ENCODE results near the gene DLGAP1. TPM values are rescaled to one million over a fixed set of nuclear protein-coding genes. Genes with fewer than 3 reads are reported as not detected.
"Not testable (repeated sequence)": the region's sequence is repeated elsewhere in the genome, so short reads cannot be mapped to it uniquely, and the experiment has no call there.

Gene DLGAP1
- total and polyA plus RNA-seq, 10 donors = 0.11 to 6.0 (median 2.1) TPM

DNA sequence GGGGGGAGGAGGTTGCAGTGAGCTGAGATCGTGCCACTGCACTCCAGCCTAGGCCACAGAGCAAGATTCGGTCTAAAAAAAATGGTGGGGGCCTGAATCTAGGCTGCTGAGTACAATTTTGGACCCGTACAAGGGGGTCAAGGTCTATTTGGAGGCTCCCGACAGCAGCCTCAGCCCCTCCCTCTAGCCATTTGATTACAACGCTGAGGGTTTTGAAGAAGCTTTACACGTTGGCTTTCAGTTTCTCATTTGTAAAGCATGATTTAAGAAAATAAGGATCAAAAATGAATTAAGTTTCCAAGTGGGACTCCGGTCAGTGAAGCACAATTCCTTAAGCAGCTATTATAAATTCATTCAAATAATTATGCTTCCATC is 871.2 kb downstream of the DLGAP1 start:
- TF ChIP-seq POLR2A (IDR thresholded peaks at IDR 0.05) = no peak
- no peak for TF ChIP-seq POLR2AphosphoS5 (IDR thresholded peaks at IDR 0.05)
- TF ChIP-seq, protein P1, sequence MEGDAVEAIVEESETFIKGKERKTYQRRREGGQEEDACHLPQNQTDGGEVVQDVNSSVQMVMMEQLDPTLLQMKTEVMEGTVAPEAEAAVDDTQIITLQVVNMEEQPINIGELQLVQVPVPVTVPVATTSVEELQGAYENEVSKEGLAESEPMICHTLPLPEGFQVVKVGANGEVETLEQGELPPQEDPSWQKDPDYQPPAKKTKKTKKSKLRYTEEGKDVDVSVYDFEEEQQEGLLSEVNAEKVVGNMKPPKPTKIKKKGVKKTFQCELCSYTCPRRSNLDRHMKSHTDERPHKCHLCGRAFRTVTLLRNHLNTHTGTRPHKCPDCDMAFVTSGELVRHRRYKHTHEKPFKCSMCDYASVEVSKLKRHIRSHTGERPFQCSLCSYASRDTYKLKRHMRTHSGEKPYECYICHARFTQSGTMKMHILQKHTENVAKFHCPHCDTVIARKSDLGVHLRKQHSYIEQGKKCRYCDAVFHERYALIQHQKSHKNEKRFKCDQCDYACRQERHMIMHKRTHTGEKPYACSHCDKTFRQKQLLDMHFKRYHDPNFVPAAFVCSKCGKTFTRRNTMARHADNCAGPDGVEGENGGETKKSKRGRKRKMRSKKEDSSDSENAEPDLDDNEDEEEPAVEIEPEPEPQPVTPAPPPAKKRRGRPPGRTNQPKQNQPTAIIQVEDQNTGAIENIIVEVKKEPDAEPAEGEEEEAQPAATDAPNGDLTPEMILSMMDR (IDR thresholded peaks at IDR 0.05 in 8 of 11, conservative IDR thresholded peaks at IDR 0.05 in 3 of 11) = no peak
- DNase-seq = no peak
- Histone ChIP-seq H3K9me3 (peaks cover 0 to 5% (median 0%) of the 10 kb centered on the region in 8 donors), H3K27ac (peak overlapping the region in 2 of 8 donors; percentile 79 to 87), H3K4me1 (peaks cover 0 to 33% (median 28%) of the 10 kb centered on the region in 6 donors), H3K4me3 (no peak overlapping the region), H3K36me3 (no peaks in the 10 kb centered on the region), H3K27me3 (replicated peaks in 1 of 7) (no peaks in the 10 kb centered on the region)
- WGBS, 5 donors = 73 to 89% (median 79%) methylated on average over 7 of the region's 7 CpGs
- intact Hi-C loops (cut with DNase I; ENCODE audit: low total_unique reads) = no loop called here

DNA sequence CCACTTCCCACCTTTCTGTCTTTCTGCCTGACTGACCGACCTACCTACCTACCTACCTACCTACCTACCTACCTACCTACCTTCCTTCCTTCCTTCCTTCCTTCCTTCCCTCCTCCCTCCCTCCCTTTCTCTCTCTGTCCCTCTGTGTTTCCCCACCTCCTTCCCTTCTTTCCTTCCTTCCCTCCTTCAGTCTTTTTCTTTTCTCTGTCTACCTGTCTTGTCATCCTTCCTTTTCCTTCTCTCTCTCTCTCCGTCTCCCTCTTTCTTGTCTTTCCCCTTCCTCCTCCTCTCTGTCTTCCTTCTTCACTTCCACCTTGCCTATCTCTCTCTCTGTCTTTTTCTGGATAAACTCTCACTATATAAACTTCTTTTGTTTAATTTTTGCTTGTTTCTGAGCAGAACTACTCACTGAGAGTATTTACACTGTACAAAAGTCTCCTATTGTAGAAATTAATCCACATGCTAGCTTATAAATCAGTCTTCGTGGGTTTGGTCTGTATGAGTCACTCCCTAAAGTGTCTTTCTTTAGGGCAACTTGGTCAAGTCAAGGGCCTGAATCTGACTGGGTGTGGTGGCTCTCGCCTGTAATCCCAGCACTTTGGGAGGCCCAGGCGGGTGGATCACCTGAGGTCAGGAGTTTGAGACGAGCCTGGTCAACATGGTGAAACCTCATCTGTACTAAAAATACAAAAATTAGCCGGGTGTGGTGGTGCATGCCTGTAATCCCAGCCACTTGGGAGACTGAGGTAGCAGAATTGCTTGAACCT is 871.8 kb downstream of the DLGAP1 start:
- intact Hi-C loops (cut with DNase I; ENCODE audit: low total_unique reads); H3K9me3 ChIP-seq; H3K27me3 ChIP-seq (replicated peaks in 1 of 7); DNase-seq; H3K36me3 ChIP-seq; H3K4me3 ChIP-seq: not testable (repeated sequence)
- 75 to 91% (median 78%) methylated on average over 7 of the region's 7 CpGs for WGBS, 5 donors
- Histone ChIP-seq H3K27ac (peak overlapping the region in 2 of 8 donors; percentile 79 to 87), H3K4me1 (peaks cover 0 to 33% (median 28%) of the 10 kb centered on the region in 6 donors)

DNA sequence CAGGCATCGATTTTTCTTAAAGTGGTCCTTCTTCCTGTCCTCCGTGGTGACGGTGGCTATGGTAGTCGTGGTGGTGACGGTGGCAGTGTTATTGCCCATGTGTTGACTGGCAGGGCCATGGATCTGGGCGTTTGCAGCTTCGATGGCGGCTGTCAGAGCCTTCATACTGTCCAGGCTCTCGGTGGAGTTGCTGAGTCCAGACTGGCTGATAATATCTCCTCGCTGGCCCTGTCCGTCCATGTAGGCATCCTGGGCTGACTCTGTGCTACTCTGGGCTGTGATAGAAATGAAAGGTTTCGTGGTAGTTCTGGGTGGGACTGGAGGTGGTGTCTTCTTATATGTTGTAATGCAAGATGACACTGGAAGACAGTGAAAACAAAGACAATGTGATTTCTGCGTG is 873.2 kb downstream of the DLGAP1 start:
- TF ChIP-seq, protein P1 (IDR thresholded peaks at IDR 0.05 in 8 of 11, conservative IDR thresholded peaks at IDR 0.05 in 3 of 11) = no peak
- TF ChIP-seq POLR2A (IDR thresholded peaks at IDR 0.05) = no peak
- no peak for TF ChIP-seq POLR2AphosphoS5 (IDR thresholded peaks at IDR 0.05)
- Histone ChIP-seq H3K9me3 (no peaks in the 10 kb centered on the region), H3K36me3 (no peaks in the 10 kb centered on the region), H3K27me3 (replicated peaks in 1 of 7) (no peaks in the 10 kb centered on the region), H3K4me3 (no peak overlapping the region), H3K27ac (no peak overlapping the region), H3K4me1 (peaks cover 0 to 32% (median 28%) of the 10 kb centered on the region in 6 donors)
- intact Hi-C loops (cut with DNase I; ENCODE audit: low total_unique reads) = no loop called here
- DNase-seq = no peak
- WGBS, 5 donors = 89 to 97% (median 94%) methylated on average over 13 of the region's 13 CpGs

DNA sequence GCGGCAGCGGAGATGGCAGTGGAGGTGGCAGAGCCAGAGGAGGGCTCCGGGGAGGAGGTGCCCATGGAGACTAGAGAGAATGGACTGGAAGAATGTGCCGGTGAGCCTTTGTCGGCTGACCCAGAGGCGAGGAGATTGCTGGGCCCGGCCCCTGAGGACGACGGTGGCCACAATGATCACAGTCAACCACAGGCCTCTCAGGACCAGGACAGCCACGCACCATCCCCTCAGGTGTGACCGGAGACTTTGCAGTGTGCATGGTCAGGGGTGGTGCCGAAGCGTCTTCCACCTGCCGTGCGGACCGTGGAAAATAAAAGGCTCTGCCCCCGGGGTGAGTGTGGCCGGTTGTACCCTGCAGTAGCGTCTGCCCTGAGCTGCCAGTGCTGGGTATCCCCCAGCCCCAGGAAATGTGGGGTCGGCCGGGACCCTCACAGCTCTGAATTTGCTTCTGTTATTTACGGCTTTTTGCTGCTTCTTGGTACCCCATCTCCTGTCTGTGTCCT is 874.5 kb downstream of the DLGAP1 start:
- H3K36me3 ChIP-seq; H3K27me3 ChIP-seq (replicated peaks in 1 of 7); H3K9me3 ChIP-seq; intact Hi-C loops (cut with DNase I; ENCODE audit: low total_unique reads); H3K4me3 ChIP-seq; DNase-seq: not testable (repeated sequence)
- 92 to 96% (median 95%) methylated on average over 15 to 20 of the region's 22 CpGs for WGBS, 5 donors
- Histone ChIP-seq H3K4me1 (peaks cover 0 to 20% (median 16%) of the 10 kb centered on the region in 6 donors), H3K27ac (peak overlapping the region in 1 of 8 donors; percentile 43)

DNA sequence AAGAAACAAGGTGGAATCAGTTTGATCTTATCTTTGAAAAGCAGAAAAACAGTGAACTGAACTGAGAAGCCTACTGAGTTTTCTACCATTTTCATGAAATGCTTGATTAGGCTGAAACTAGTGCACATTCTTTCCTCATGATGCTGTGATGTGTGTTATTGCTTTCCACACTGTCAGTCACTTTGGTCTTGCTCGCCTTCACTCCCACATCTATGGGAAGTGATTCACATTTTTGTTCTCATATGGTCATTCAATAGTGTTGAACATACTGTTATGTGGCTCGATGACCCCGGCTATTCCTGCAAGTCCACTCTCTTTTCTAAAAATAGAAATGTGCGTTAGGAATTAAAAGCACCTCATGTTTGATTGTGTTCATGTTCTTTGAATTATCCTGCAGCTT is 875.4 kb downstream of the DLGAP1 start:
- intact Hi-C loops (cut with DNase I; ENCODE audit: low total_unique reads) = no loop called here
- Histone ChIP-seq H3K27ac (peak overlapping the region in 4 of 8 donors; percentile 22 to 63 (median 39)), H3K4me1 (peaks cover 0 to 12% (median 7%) of the 10 kb centered on the region in 6 donors), H3K9me3 (no peaks in the 10 kb centered on the region), H3K27me3 (replicated peaks in 1 of 7) (no peaks in the 10 kb centered on the region), H3K36me3 (no peaks in the 10 kb centered on the region), H3K4me3 (no peak overlapping the region)
- no peak for DNase-seq
- WGBS, 5 donors = 73 to 84% (median 77%) methylated on average over 4 of the region's 4 CpGs
- TF ChIP-seq, protein P1 (IDR thresholded peaks at IDR 0.05 in 8 of 11, conservative IDR thresholded peaks at IDR 0.05 in 3 of 11) = no peak
- no peak for TF ChIP-seq POLR2A (IDR thresholded peaks at IDR 0.05)
- TF ChIP-seq POLR2AphosphoS5 (IDR thresholded peaks at IDR 0.05) = peak in 1 of 3 donors; percentile 36

Measured in spleen (tissue), 11 donors.